Neural progenitor cell (in vitro differentiated cells): ENCODE measurements around the gene SLC9A3. TPM values are rescaled to one million over a fixed set of nuclear protein-coding genes. Genes with fewer than 3 reads are reported as not detected.

Source experiments
- DNase-seq: peaks from one replicate; pipeline ENCODE4 v3.0.0-alpha.2; 2016; ENCODE audit warnings: low spot score
- H2AFZ ChIP-seq: fragments of 200-600 bp; sonication (generic); replicated peaks from 2 replicates; pipeline ENCODE4 v1.6.1; 2016; ENCODE audit warnings: antibody characterized with exemption
- H3F3A ChIP-seq: fragments of 200-600 bp; sonication (generic); 2 replicates; pipeline ENCODE4 v1.6.1; 2016; ENCODE audit warnings: antibody characterized with exemption, low read depth
- H3K27ac ChIP-seq: fragments of 200-600 bp; sonication (generic); 2 replicates; pipeline ENCODE4 v1.5.1; 2016; ENCODE audit warnings: mild to moderate bottlenecking
- H3K27me3 ChIP-seq: fragments of 200-600 bp; sonication (generic); 2 replicates; pipeline ENCODE4 v1.6.1; 2016; ENCODE audit warnings: mild to moderate bottlenecking, moderate library complexity
- H3K36me3 ChIP-seq: fragments of 200-600 bp; sonication (generic); 2 replicates; pipeline ENCODE4 v1.5.1; 2016
- H3K4me1 ChIP-seq: fragments of 200-600 bp; sonication (generic); 2 replicates; pipeline ENCODE4 v1.6.1; 2016; ENCODE audit warnings: mixed run types
- H3K4me2 ChIP-seq: fragments of 200-600 bp; sonication (generic); 2 replicates; pipeline ENCODE4 v1.6.1; 2016
- H3K4me3 ChIP-seq: fragments of 200-600 bp; sonication (generic); 2 replicates; pipeline ENCODE4 v1.5.1; 2016
- H3K79me2 ChIP-seq: fragments of 200-600 bp; sonication (generic); 2 replicates; pipeline ENCODE4 v1.6.1; 2016; ENCODE audit warnings: low read depth
- H3K9ac ChIP-seq: fragments of 200-600 bp; sonication (generic); 2 replicates; pipeline ENCODE4 v1.6.1; 2016
- H3K9me3 ChIP-seq: fragments of 200-600 bp; sonication (generic); 2 replicates; pipeline ENCODE4 v1.5.1; 2016; ENCODE audit warnings: low read depth
- H4K20me1 ChIP-seq: fragments of 200-600 bp; sonication (generic); 2 replicates; pipeline ENCODE4 v1.6.1; 2016; ENCODE audit warnings: low read depth
- H3K27ac Mint-ChIP-seq: 3 replicates; pipeline ENCODE4 v1.8.0; 2021; ENCODE audit warnings: mixed read lengths
- H3K27me3 Mint-ChIP-seq: 2 replicates; pipeline ENCODE4 v1.8.0; 2022; ENCODE audit warnings: low read depth, mild to moderate bottlenecking, inconsistent platforms, moderate library complexity, mixed read lengths; ENCODE audit not compliant: insufficient read depth
- H3K36me3 Mint-ChIP-seq: 3 replicates; pipeline ENCODE4 v1.8.0; 2021; ENCODE audit warnings: mixed read lengths
- H3K4me1 Mint-ChIP-seq: 3 replicates; pipeline ENCODE4 v1.8.0; 2021; ENCODE audit warnings: mixed read lengths
- H3K4me3 Mint-ChIP-seq: 3 replicates; pipeline ENCODE4 v1.8.0; 2021; ENCODE audit warnings: mild to moderate bottlenecking, moderate library complexity, mixed read lengths
- H3K9me3 Mint-ChIP-seq: 3 replicates; pipeline ENCODE4 v1.8.0; 2020; ENCODE audit warnings: mixed read lengths
- CTCF ChIP-seq: fragments of 200-600 bp; sonication (generic); IDR thresholded peaks from 2 replicates; pipeline ENCODE4 v1.5.1; 2017; ENCODE audit warnings: antibody characterized with exemption, mild to moderate bottlenecking
- EZH2 ChIP-seq: fragments of 200-600 bp; sonication (generic); IDR thresholded peaks from 2 replicates; pipeline ENCODE4 v1.6.1; 2017; ENCODE audit warnings: antibody characterized with exemption, mild to moderate bottlenecking, moderate library complexity
- EZH2phosphoT487 ChIP-seq: fragments of 200-600 bp; sonication (generic); IDR thresholded peaks from 2 replicates; pipeline ENCODE4 v1.6.1; 2017; ENCODE audit warnings: antibody characterized with exemption
- total RNA-seq: library from RNA; depleted of rRNA; stranded (reverse); fragments of >200 nt; gene quantifications from 2 replicates; pipeline ENCODE4 v1.2.3, GENCODE V29; 2015; ENCODE audit warnings: low replicate concordance

The SLC9A3 gene
- total RNA-seq, 1 donor from 2014 or later = 1.4 TPM

DNA sequence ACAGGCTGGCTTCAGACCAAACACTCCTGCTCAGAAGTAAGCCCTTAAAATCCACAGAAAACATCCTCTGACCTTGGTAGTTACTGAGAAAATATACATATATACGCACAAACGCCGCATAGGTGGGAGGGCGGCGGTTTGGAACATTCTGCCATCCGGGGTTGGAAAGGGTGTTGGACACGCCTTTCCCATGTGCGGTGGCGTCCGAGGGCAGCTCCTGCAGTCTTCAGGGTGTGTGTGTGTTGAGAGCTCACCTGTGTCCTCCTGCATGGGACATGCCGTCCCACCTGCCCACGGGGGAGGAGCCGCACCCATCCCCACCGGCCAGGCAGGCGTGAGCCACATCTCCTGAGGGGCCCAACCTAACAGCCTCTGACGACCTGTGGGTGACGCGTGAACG lies 28.2 kb downstream of the SLC9A3 start:
- Histone ChIP-seq H3K4me2 (no peak overlapping the region), H3K9ac (no peak overlapping the region), H3K27me3 (peaks cover 82% of the 10 kb centered on the region), H2AFZ (no peak overlapping the region), H3K27ac (no peak overlapping the region), H4K20me1 (no peaks in the 10 kb centered on the region), H3K4me3 (no peak overlapping the region), H3F3A (no peaks in the 10 kb centered on the region), H3K9me3 (no peaks in the 10 kb centered on the region), H3K36me3 (no peaks in the 10 kb centered on the region), H3K4me1 (peaks cover 4% of the 10 kb centered on the region), H3K79me2 (no peaks in the 10 kb centered on the region)
- DNase-seq = peak; percentile 34
- H3K27ac Mint-ChIP-seq = no peak overlapping the region
- H3K27me3 Mint-ChIP-seq = peaks cover 34% of the 10 kb centered on the region
- peak overlapping the region; percentile 10 for H3K4me3 Mint-ChIP-seq
- no peaks in the 10 kb centered on the region for H3K36me3 Mint-ChIP-seq
- peaks cover 6% of the 10 kb centered on the region for H3K4me1 Mint-ChIP-seq
- peak; percentile 66 for TF ChIP-seq EZH2
- TF ChIP-seq EZH2phosphoT487 = peak; percentile 32
- TF ChIP-seq CTCF = no peak
- H3K9me3 Mint-ChIP-seq = peaks cover 3% of the 10 kb centered on the region

GRCh38 chr5:494667-495255 lies 29.5 kb downstream of the SLC9A3 start:
- Histone ChIP-seq H3K27ac (no peak overlapping the region), H4K20me1 (no peaks in the 10 kb centered on the region), H3K9ac (no peak overlapping the region), H3K36me3 (no peaks in the 10 kb centered on the region), H3K4me2 (no peak overlapping the region), H3K4me3 (no peak overlapping the region), H3F3A (no peaks in the 10 kb centered on the region), H3K4me1 (peaks cover 4% of the 10 kb centered on the region), H3K79me2 (no peaks in the 10 kb centered on the region), H2AFZ (no peak overlapping the region), H3K27me3 (peaks cover 87% of the 10 kb centered on the region), H3K9me3 (no peaks in the 10 kb centered on the region)
- H3K36me3 Mint-ChIP-seq = no peaks in the 10 kb centered on the region
- H3K4me1 Mint-ChIP-seq = peaks cover 6% of the 10 kb centered on the region
- no peak for TF ChIP-seq CTCF
- no peak for TF ChIP-seq EZH2
- no peak for TF ChIP-seq EZH2phosphoT487
- no peak overlapping the region for H3K27ac Mint-ChIP-seq
- no peak overlapping the region for H3K4me3 Mint-ChIP-seq
- no peak for DNase-seq
- peaks cover 3% of the 10 kb centered on the region for H3K9me3 Mint-ChIP-seq
- peaks cover 36% of the 10 kb centered on the region for H3K27me3 Mint-ChIP-seq

DNA sequence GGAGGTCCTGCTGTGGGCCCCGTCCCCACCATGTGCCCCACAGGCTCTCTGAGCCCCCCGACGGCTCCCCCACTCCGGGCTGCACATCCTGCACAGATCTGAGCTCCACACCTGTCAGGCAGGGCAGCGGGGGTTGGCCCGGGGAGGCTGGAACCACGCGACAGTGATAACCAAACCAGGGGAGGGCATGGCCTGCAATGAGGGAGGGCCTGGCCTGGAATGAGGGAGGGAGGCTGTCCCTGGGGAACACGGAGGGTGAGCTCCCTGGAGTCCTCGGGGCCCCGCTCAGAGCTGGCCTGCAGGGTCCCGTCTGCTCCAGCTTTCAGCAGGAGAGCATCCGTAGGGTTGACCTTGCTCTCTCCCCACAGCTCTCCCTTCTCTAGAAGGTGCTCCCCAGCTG lies 30.5 kb downstream of the SLC9A3 start:
- no peaks in the 10 kb centered on the region for H3K9me3 ChIP-seq
- peaks cover 4% of the 10 kb centered on the region for H3K4me1 ChIP-seq
- H3K27ac ChIP-seq = no peak overlapping the region
- H3K9ac ChIP-seq = no peak overlapping the region
- no peak overlapping the region for H3K27ac Mint-ChIP-seq
- no peak overlapping the region for H2AFZ ChIP-seq
- H3K36me3 Mint-ChIP-seq = no peaks in the 10 kb centered on the region
- H3F3A ChIP-seq = no peaks in the 10 kb centered on the region
- no peak for DNase-seq
- H3K4me3 ChIP-seq = no peak overlapping the region
- peaks cover 3% of the 10 kb centered on the region for H3K9me3 Mint-ChIP-seq
- H4K20me1 ChIP-seq = no peaks in the 10 kb centered on the region
- peaks cover 6% of the 10 kb centered on the region for H3K4me1 Mint-ChIP-seq
- H3K4me3 Mint-ChIP-seq = no peak overlapping the region
- H3K79me2 ChIP-seq = no peaks in the 10 kb centered on the region
- H3K27me3 ChIP-seq = peaks cover 77% of the 10 kb centered on the region
- peaks cover 34% of the 10 kb centered on the region for H3K27me3 Mint-ChIP-seq
- no peak for TF ChIP-seq EZH2
- no peak for TF ChIP-seq EZH2phosphoT487
- no peak for TF ChIP-seq CTCF
- no peak overlapping the region for H3K4me2 ChIP-seq
- H3K36me3 ChIP-seq = no peaks in the 10 kb centered on the region
